ENCODE data around the gene UGT1A6. TPM values are rescaled to one million over a fixed set of nuclear protein-coding genes. Genes with fewer than 3 reads are reported as not detected.

The UGT1A6 gene
- polyA plus RNA-seq, 2 of the 4 experiments (the other 2 are of a cell fraction): 2.5 to 3.5 TPM

DNA sequence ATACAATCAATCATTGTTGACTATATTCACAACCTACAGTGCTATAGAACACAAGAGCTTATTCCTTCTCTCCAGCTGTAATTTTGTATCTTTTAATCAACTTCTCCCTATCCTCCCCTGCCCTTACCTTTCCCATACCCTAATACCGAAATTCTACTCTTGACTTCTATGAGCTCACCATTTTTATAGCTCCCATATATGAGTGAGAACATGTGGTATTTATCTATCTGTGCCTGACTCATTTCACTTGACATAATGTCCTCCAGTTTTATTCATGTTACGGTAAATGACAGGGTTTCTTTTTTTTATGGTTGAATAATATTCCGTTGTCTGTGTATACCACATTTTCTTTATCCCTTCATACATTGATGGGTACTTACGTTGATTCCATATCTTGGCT lies 88.1 kb downstream of the UGT1A6 start:
- ChIA-PET POLR2A (no interaction called here), CTCF (interaction anchor here (1.2 kb wide), 1 partner anchor 9 kb away, joined by 3 read pairs; no protein-coding TSS in a partner anchor)
- no peak overlapping the region for H3K4me2 ChIP-seq
- TF ChIP-seq HES2 (IDR thresholded peaks at IDR 0.05) (no peak), POLR2A (IDR thresholded peaks at IDR 0.05; ENCODE audit: low read length) (no peak), RFX5 (IDR thresholded peaks at IDR 0.05) (no peak), HEYL (CRISPR knock-in tag; IDR thresholded peaks at IDR 0.05) (no peak), NFE2L2 (conservative IDR thresholded peaks at IDR 0.05; ENCODE audit: low read length) (no peak), SMC3 (IDR thresholded peaks at IDR 0.05) (no peak), NR3C1 (IDR thresholded peaks at IDR 0.05) (no peak), CHD4 (IDR thresholded peaks at IDR 0.05; ENCODE audit: borderline replicate concordance) (no peak), NPAS2 (CRISPR knock-in tag; IDR thresholded peaks at IDR 0.05; ENCODE audit: borderline replicate concordance) (no peak), ZC3H11A (IDR thresholded peaks at IDR 0.05) (no peak), CBX2 (IDR thresholded peaks at IDR 0.05; ENCODE audit: borderline replicate concordance, low read depth) (no peak)
- TF ChIP-seq, protein P1, sequence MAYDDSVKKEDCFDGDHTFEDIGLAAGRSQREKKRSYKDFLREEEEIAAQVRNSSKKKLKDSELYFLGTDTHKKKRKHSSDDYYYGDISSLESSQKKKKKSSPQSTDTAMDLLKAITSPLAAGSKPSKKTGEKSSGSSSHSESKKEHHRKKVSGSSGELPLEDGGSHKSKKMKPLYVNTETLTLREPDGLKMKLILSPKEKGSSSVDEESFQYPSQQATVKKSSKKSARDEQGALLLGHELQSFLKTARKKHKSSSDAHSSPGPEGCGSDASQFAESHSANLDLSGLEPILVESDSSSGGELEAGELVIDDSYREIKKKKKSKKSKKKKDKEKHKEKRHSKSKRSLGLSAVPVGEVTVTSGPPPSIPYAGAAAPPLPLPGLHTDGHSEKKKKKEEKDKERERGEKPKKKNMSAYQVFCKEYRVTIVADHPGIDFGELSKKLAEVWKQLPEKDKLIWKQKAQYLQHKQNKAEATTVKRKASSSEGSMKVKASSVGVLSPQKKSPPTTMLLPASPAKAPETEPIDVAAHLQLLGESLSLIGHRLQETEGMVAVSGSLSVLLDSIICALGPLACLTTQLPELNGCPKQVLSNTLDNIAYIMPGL (CRISPR knock-in tag; IDR thresholded peaks at IDR 0.05; ENCODE audit: borderline replicate concordance): no peak
- 92% methylated on average over 4 of the region's 4 CpGs for WGBS (ENCODE audit: missing lambda C conversion rate)
- H3K4me3 ChIP-seq: no peak overlapping the region
- ATAC-seq: no peak
- H3K4me1 ChIP-seq: no peaks in the 10 kb centered on the region
- no peak for DNase-seq (ENCODE audit: low read depth in 1 of 2, low spot score in 1 of 2)
- H3K27ac ChIP-seq: no peak overlapping the region
- H3K9me3 ChIP-seq: peaks cover 23% of the 10 kb centered on the region
- no peak for FAIRE-seq

DNA sequence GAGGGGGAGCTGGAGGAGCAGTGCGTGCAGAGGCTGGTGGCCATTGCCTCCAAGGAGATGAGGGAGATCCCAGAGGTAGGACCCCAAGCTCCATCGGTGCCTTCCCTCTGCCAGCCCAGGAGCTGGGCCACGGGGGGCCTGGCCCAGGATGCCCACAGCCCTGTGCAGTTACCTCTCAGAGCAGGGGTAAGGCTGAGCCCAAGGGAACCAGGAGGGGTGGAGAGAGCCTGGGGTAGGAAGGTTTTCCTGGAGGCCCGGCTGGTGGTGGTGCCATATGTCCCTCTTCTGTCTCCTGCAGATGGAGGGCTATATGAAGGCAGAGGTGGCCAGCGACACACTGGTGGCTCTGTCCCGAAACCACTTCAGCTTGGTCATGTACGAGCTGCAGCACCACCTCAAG lies 96.9 kb downstream of the UGT1A6 start:
- Histone ChIP-seq H3K4me3 (no peak overlapping the region), H3K27ac (peak overlapping the region in 1 of 2 experiments; percentile 39; a peak in 1 of 6 replicates), H3K9me3 (0 out of 3 replicates have a peak, but pooled peaks cover 4% of the 10 kb centered on the region), H3K4me2 (no peak overlapping the region), H3K4me1 (no peaks in the 10 kb centered on the region)
- 89% methylated on average over 7 of the region's 7 CpGs for WGBS (ENCODE audit: missing lambda C conversion rate)
- TF ChIP-seq TFCP2L1 (CRISPR knock-in tag; IDR thresholded peaks at IDR 0.05) (no peak), CBX2 (IDR thresholded peaks at IDR 0.05; ENCODE audit: borderline replicate concordance, low read depth) (no peak), SMC3 (IDR thresholded peaks at IDR 0.05) (no peak), GATA3 (IDR thresholded peaks at IDR 0.05; ENCODE audit: borderline replicate concordance) (no peak), PHF8 (IDR thresholded peaks at IDR 0.05; ENCODE audit: borderline replicate concordance, low read depth) (no peak), HDAC2 (IDR thresholded peaks at IDR 0.05) (no peak)
- ATAC-seq (no peak), DNase-seq (ENCODE audit: low read depth in 1 of 2, low spot score in 1 of 2) (no peak), FAIRE-seq (no peak)
- CTCF ChIA-PET: interaction anchor here (0.6 kb wide), 1 partner anchor 9 kb away, joined by 3 read pairs; no protein-coding TSS in a partner anchor
- POLR2A ChIA-PET: no interaction called here

GRCh38 chr2:233791151-233791882 lies 98.6 kb downstream of the UGT1A6 start:
- TF ChIP-seq KDM5A (IDR thresholded peaks at IDR 0.05) (no peak), FOSB (CRISPR knock-in tag; IDR thresholded peaks at IDR 0.05) (no peak), BHLHE40 (IDR thresholded peaks at IDR 0.05; ENCODE audit: low read depth, low read length) (no peak), JUNB (IDR thresholded peaks at IDR 0.05) (no peak), CHD4 (IDR thresholded peaks at IDR 0.05; ENCODE audit: borderline replicate concordance) (no peak), POLR2A (IDR thresholded peaks at IDR 0.05; ENCODE audit: low read length) (no peak), ELK1 (IDR thresholded peaks at IDR 0.05; ENCODE audit: low read depth, low read length) (no peak), BCL3 (IDR thresholded peaks at IDR 0.05) (no peak), ZC3H11A (IDR thresholded peaks at IDR 0.05) (no peak), RCOR1 (IDR thresholded peaks at IDR 0.05; ENCODE audit: low read depth, low read length) (no peak), MAFK (IDR thresholded peaks at IDR 0.05; ENCODE audit: partially characterized antibody) (no peak), SREBF2 (IDR thresholded peaks at IDR 0.05) (no peak), ATOH8 (CRISPR knock-in tag; IDR thresholded peaks at IDR 0.05; ENCODE audit: low read depth) (no peak), HEYL (CRISPR knock-in tag; IDR thresholded peaks at IDR 0.05) (no peak), NFE2L2 (conservative IDR thresholded peaks at IDR 0.05; ENCODE audit: low read length) (no peak), MYC (IDR thresholded peaks at IDR 0.05; ENCODE audit: borderline replicate concordance, low read length) (no peak), POLR2AphosphoS2 (conservative IDR thresholded peaks at IDR 0.05; ENCODE audit: low read length) (no peak), FOXS1 (CRISPR knock-in tag; IDR thresholded peaks at IDR 0.05) (no peak)
- peak overlapping the region in 1 of 2 experiments; percentile 57; a peak in 3 of 6 replicates for H3K27ac ChIP-seq
- no peak for FAIRE-seq

More at GRCh38 chr2:233791151-233791882, 98.6 kb downstream of the UGT1A6 start:
- Histone ChIP-seq H3K4me1 (no peaks in the 10 kb centered on the region), H3K9me3 (no peaks in the 10 kb centered on the region), H3K4me2 (no peak overlapping the region), H3K4me3 (no peak overlapping the region)
- no peak for DNase-seq (ENCODE audit: low read depth in 1 of 2, low spot score in 1 of 2)
- ATAC-seq: no peak; a peak in 1 of 6 replicates
- ChIA-PET CTCF (interaction anchor here (0.8 kb wide), 1 partner anchor 30 kb away, joined by 3 read pairs; no protein-coding TSS in a partner anchor), POLR2A (no interaction called here)
- WGBS (ENCODE audit: missing lambda C conversion rate): 89% methylated on average over 18 of the region's 18 CpGs

Data from A549 (cell line).